ENCODE data around the gene MED17. TPM values are rescaled to one million over a fixed set of nuclear protein-coding genes. Genes with fewer than 3 reads are reported as not detected.

The MED17 gene
- polyA plus RNA-seq, 1 of the 3 experiments (the other 2 are of a cell fraction), result 19.3 TPM

DNA sequence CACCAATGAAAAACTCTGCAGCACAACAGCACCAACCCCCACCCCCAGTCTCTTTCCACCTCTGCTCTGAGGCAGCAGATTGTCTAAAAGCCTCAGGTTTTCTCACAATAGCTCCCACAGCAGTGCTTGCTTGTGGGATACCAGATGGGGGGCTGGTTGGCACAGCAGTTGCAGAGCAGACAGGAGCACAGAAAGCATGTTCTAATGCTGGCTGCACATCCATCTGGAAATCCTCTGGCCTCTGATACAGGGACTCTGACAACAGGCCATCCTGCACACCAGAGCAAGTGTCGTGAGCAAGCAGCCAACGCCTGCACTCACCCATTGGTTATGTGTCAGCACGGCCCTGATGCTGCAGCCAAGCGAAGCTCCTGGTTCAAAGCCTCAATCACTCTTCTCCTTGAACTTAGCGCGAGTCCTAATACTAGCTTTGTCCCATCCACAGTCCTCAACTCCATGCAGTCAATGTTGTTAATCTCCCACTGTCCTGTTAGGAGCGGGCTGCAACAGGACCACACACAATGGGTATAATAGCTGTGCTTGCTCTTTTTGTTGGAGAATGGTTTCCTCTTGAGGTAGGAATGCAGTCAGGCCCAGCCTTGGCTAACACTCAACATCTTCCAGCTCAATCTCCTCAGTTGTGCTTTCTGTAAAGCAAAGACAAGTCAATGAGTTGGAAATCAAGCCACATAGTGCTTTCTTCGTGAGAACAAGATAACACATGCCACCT is 36.0 kb downstream of the MED17 start:
- no peak overlapping the region for H3K9ac ChIP-seq
- no peak for DNase-seq
- H4K20me1 ChIP-seq (ENCODE audit: insufficient read depth), result no peaks in the 10 kb centered on the region
- H3K4me1 ChIP-seq (ENCODE audit: control insufficient read depth in 1 of 2, insufficient read depth in 2 of 2, low read depth in 1 of 2, low read length in 1 of 2), result peaks cover 0 to 19% of the 10 kb centered on the region in 2 experiments; a peak in 1 of 4 replicates
- H3K4me2 ChIP-seq, result no peak overlapping the region
- H3F3A ChIP-seq (replicated peaks; ENCODE audit: insufficient read depth), result peaks cover 9% of the 10 kb centered on the region
- H3K27ac ChIP-seq (ENCODE audit: low read depth in 2 of 2, low read length in 1 of 2), result no peak overlapping the region
- ChIA-PET CTCF (interaction anchor here (0.6 kb wide), 1 partner anchor 20 kb away, joined by 3 read pairs; no protein-coding TSS in a partner anchor), POLR2A (no interaction called here)
- no peak overlapping the region for H3K4me3 ChIP-seq (ENCODE audit: low read depth in 2 of 2, low read length in 1 of 2)
- no peak overlapping the region for H2AFZ ChIP-seq (ENCODE audit: low read depth)
- no peaks in the 10 kb centered on the region for H3K79me2 ChIP-seq (ENCODE audit: insufficient read depth)
- no peaks in the 10 kb centered on the region for H3K9me3 ChIP-seq
- no peak for TF ChIP-seq CHD2 (IDR thresholded peaks at IDR 0.05; ENCODE audit: low read length, partially characterized antibody)
- TF ChIP-seq SIN3A (IDR thresholded peaks at IDR 0.05; ENCODE audit: borderline replicate concordance, low read depth, low read length), result no peak
- no peak for TF ChIP-seq TEAD4 (IDR thresholded peaks at IDR 0.05; ENCODE audit: borderline replicate concordance, insufficient read depth)
- no peaks in the 10 kb centered on the region for H3K9me2 ChIP-seq
- 94% methylated on average over 4 of the region's 8 CpGs for WGBS (ENCODE audit: low lambda C conversion rate)
- H3K36me3 ChIP-seq (replicated peaks in 1 of 2; ENCODE audit: control insufficient read depth in 1 of 2, insufficient read depth in 2 of 2, low read length in 1 of 2), result peaks cover 0 to 9% of the 10 kb centered on the region in 2 experiments
- no peaks in the 10 kb centered on the region for H3K27me3 ChIP-seq (ENCODE audit: insufficient read depth)

DNA sequence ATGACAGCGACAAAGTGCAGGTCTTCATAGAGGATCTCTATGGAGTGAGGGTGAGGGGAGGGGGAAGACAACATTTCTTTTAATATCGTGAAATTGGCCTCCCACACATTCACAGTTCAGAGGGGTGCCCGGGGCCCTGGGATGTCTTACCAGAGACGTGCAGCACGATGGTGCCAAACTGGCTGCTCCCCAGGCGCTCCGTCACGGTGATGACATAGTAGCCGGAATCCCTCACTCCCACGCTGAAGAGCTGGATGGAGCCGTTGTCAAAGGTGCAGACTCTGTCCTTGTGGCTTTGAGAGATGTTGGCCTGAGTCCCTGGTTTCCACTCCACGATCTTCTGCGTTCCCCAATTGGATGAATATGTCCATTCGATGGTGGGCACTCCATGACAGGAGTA is 36.8 kb downstream of the MED17 start:
- Histone ChIP-seq H3F3A (replicated peaks; ENCODE audit: insufficient read depth) (peaks cover 5% of the 10 kb centered on the region), H3K27ac (ENCODE audit: low read depth in 2 of 2, low read length in 1 of 2) (no peak overlapping the region), H3K9ac (no peak overlapping the region), H3K79me2 (ENCODE audit: insufficient read depth) (no peaks in the 10 kb centered on the region), H3K4me3 (ENCODE audit: low read depth in 2 of 2, low read length in 1 of 2) (no peak overlapping the region), H3K9me2 (no peaks in the 10 kb centered on the region), H4K20me1 (ENCODE audit: insufficient read depth) (no peaks in the 10 kb centered on the region), H3K36me3 (replicated peaks in 1 of 2; ENCODE audit: control insufficient read depth in 1 of 2, insufficient read depth in 2 of 2, low read length in 1 of 2) (peaks cover 0 to 4% of the 10 kb centered on the region in 2 experiments), H3K4me1 (ENCODE audit: control insufficient read depth in 1 of 2, insufficient read depth in 2 of 2, low read depth in 1 of 2, low read length in 1 of 2) (peaks cover 0 to 19% of the 10 kb centered on the region in 2 experiments; a peak in 1 of 4 replicates), H3K9me3 (no peaks in the 10 kb centered on the region), H3K4me2 (no peak overlapping the region), H3K27me3 (ENCODE audit: insufficient read depth) (no peaks in the 10 kb centered on the region), H2AFZ (ENCODE audit: low read depth) (no peak overlapping the region)
- no peak for DNase-seq
- no peak for TF ChIP-seq ELF1 (IDR thresholded peaks at IDR 0.05)
- TF ChIP-seq TCF12 (IDR thresholded peaks at IDR 0.05), result no peak
- TF ChIP-seq GATA2 (CRISPR knock-in tag; IDR thresholded peaks at IDR 0.05), result no peak
- TF ChIP-seq EZH2phosphoT487 (IDR thresholded peaks at IDR 0.05; ENCODE audit: borderline replicate concordance, low read depth), result no peak
- no peak for TF ChIP-seq SIN3A (IDR thresholded peaks at IDR 0.05; ENCODE audit: borderline replicate concordance, low read depth, low read length)
- no peak for TF ChIP-seq YY1 (IDR thresholded peaks at IDR 0.05; ENCODE audit: low read depth)
- TF ChIP-seq TEAD4 (IDR thresholded peaks at IDR 0.05; ENCODE audit: borderline replicate concordance, insufficient read depth), result no peak
- no peak for TF ChIP-seq RCOR1 (IDR thresholded peaks at IDR 0.05; ENCODE audit: low read length)
- TF ChIP-seq, protein P1, sequence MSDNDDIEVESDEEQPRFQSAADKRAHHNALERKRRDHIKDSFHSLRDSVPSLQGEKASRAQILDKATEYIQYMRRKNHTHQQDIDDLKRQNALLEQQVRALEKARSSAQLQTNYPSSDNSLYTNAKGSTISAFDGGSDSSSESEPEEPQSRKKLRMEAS (IDR thresholded peaks at IDR 0.05; ENCODE audit: low read depth), result no peak
- TF ChIP-seq, protein P2, sequence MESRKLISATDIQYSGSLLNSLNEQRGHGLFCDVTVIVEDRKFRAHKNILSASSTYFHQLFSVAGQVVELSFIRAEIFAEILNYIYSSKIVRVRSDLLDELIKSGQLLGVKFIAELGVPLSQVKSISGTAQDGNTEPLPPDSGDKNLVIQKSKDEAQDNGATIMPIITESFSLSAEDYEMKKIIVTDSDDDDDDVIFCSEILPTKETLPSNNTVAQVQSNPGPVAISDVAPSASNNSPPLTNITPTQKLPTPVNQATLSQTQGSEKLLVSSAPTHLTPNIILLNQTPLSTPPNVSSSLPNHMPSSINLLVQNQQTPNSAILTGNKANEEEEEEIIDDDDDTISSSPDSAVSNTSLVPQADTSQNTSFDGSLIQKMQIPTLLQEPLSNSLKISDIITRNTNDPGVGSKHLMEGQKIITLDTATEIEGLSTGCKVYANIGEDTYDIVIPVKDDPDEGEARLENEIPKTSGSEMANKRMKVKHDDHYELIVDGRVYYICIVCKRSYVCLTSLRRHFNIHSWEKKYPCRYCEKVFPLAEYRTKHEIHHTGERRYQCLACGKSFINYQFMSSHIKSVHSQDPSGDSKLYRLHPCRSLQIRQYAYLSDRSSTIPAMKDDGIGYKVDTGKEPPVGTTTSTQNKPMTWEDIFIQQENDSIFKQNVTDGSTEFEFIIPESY (IDR thresholded peaks at IDR 0.05; ENCODE audit: borderline replicate concordance, low read depth), result no peak
- no peak for TF ChIP-seq FOXJ3 (CRISPR knock-in tag; IDR thresholded peaks at IDR 0.05)
- TF ChIP-seq, protein P3, sequence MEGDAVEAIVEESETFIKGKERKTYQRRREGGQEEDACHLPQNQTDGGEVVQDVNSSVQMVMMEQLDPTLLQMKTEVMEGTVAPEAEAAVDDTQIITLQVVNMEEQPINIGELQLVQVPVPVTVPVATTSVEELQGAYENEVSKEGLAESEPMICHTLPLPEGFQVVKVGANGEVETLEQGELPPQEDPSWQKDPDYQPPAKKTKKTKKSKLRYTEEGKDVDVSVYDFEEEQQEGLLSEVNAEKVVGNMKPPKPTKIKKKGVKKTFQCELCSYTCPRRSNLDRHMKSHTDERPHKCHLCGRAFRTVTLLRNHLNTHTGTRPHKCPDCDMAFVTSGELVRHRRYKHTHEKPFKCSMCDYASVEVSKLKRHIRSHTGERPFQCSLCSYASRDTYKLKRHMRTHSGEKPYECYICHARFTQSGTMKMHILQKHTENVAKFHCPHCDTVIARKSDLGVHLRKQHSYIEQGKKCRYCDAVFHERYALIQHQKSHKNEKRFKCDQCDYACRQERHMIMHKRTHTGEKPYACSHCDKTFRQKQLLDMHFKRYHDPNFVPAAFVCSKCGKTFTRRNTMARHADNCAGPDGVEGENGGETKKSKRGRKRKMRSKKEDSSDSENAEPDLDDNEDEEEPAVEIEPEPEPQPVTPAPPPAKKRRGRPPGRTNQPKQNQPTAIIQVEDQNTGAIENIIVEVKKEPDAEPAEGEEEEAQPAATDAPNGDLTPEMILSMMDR (IDR thresholded peaks at IDR 0.05), result no peak
- TF ChIP-seq, protein P4, sequence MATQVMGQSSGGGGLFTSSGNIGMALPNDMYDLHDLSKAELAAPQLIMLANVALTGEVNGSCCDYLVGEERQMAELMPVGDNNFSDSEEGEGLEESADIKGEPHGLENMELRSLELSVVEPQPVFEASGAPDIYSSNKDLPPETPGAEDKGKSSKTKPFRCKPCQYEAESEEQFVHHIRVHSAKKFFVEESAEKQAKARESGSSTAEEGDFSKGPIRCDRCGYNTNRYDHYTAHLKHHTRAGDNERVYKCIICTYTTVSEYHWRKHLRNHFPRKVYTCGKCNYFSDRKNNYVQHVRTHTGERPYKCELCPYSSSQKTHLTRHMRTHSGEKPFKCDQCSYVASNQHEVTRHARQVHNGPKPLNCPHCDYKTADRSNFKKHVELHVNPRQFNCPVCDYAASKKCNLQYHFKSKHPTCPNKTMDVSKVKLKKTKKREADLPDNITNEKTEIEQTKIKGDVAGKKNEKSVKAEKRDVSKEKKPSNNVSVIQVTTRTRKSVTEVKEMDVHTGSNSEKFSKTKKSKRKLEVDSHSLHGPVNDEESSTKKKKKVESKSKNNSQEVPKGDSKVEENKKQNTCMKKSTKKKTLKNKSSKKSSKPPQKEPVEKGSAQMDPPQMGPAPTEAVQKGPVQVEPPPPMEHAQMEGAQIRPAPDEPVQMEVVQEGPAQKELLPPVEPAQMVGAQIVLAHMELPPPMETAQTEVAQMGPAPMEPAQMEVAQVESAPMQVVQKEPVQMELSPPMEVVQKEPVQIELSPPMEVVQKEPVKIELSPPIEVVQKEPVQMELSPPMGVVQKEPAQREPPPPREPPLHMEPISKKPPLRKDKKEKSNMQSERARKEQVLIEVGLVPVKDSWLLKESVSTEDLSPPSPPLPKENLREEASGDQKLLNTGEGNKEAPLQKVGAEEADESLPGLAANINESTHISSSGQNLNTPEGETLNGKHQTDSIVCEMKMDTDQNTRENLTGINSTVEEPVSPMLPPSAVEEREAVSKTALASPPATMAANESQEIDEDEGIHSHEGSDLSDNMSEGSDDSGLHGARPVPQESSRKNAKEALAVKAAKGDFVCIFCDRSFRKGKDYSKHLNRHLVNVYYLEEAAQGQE (IDR thresholded peaks at IDR 0.05; ENCODE audit: low read depth, low read length), result no peak
- TF ChIP-seq GABPA (IDR thresholded peaks at IDR 0.05; ENCODE audit: low read depth), result no peak
- TF ChIP-seq MXI1 (IDR thresholded peaks at IDR 0.05; ENCODE audit: low read depth, low read length), result no peak
- no peak for TF ChIP-seq FOXM1 (IDR thresholded peaks at IDR 0.05; ENCODE audit: low read depth)
- TF ChIP-seq NRF1 (IDR thresholded peaks at IDR 0.05; ENCODE audit: low read depth, low read length), result no peak
- CTCF ChIA-PET, result no interaction called here
- POLR2A ChIA-PET, result no interaction called here
- 85% methylated on average over 7 of the region's 14 CpGs for WGBS (ENCODE audit: low lambda C conversion rate)
